GM18907 (cell line): ENCODE measurements around the gene MRPL57.
"Not testable (repeated sequence)": the region's sequence is repeated elsewhere in the genome, so short reads cannot be mapped to it uniquely, and the experiment has no call there.

Experiments
- ATAC-seq: cut with Tn5 transposase; IDR thresholded peaks from one replicate; pipeline ENCODE4 v1.9.1; 2021; ENCODE audit warnings: mild to moderate bottlenecking, moderate library complexity; ENCODE audit not compliant: unreplicated experiment

The MRPL57 gene

GRCh38 chr13:21176215-21176981 is at the start of gene MRPL57, which contains the start of gene SKA3:
MRPL57 (plus strand) TSS chr13:21176658; CDS start chr13:21176917, 259 bp downstream.
SKA3 (minus strand) TSS chr13:21176552; CDS start chr13:21176477, 75 bp downstream.
- ATAC-seq = peak; percentile 91

- no peak for ATAC-seq
Measured at GRCh38 chr13:21130116-21130515, 46.3 kb upstream of the MRPL57 start.

GRCh38 chr13:21133077-21133476 is 43.4 kb upstream of the MRPL57 start:
- ATAC-seq = no peak

- no peak for ATAC-seq
Measured at GRCh38 chr13:21134475-21134874, 42.0 kb upstream of the MRPL57 start.

GRCh38 chr13:21135833-21136232 is 40.6 kb upstream of the MRPL57 start:
- ATAC-seq = not testable (repeated sequence)

- ATAC-seq = no peak
Measured at GRCh38 chr13:21137696-21138095, 38.8 kb upstream of the MRPL57 start.

- ATAC-seq = no peak
Measured at GRCh38 chr13:21138561-21138960, 37.9 kb upstream of the MRPL57 start.

GRCh38 chr13:21139374-21139773 is 37.1 kb upstream of the MRPL57 start:
- ATAC-seq = no peak

- no peak for ATAC-seq
Measured at GRCh38 chr13:21142766-21143165, 33.7 kb upstream of the MRPL57 start.

- no peak for ATAC-seq
Measured at GRCh38 chr13:21147827-21148226, 28.6 kb upstream of the MRPL57 start.

GRCh38 chr13:21148557-21149258 is 27.8 kb upstream of the MRPL57 start:
- ATAC-seq = no peak

GRCh38 chr13:21149568-21149967 is 26.9 kb upstream of the MRPL57 start:
- no peak for ATAC-seq

- no peak for ATAC-seq
Measured at GRCh38 chr13:21150013-21150412, 26.4 kb upstream of the MRPL57 start.

- ATAC-seq = no peak
Measured at GRCh38 chr13:21152251-21152899, 24.1 kb upstream of the MRPL57 start.

- no peak for ATAC-seq
Measured at GRCh38 chr13:21164631-21165030, 11.8 kb upstream of the MRPL57 start.

- not testable (repeated sequence) for ATAC-seq
Measured at GRCh38 chr13:21165606-21166005, 10.9 kb upstream of the MRPL57 start.

GRCh38 chr13:21171420-21171819 is 5.0 kb upstream of the MRPL57 start:
- no peak for ATAC-seq

GRCh38 chr13:21173767-21174166 is 2.7 kb upstream of the MRPL57 start:
- not testable (repeated sequence) for ATAC-seq

GRCh38 chr13:21175656-21176214 is 723 bp upstream of the MRPL57 start:
- ATAC-seq = no peak

- ATAC-seq = peak; percentile 35
Measured at GRCh38 chr13:21176982-21177284, 475 bp downstream of the MRPL57 start.

GRCh38 chr13:21181671-21182070 is 5.2 kb downstream of the MRPL57 start:
- ATAC-seq = no peak
